GM19023 (cell line): ENCODE data around the gene GHR.

Experiments used
- ATAC-seq: cut with Tn5 transposase; IDR thresholded peaks from one replicate; pipeline ENCODE4 v1.9.1; 2021; ENCODE audit warnings: mild to moderate bottlenecking, moderate library complexity; ENCODE audit not compliant: unreplicated experiment

GHR gene

DNA sequence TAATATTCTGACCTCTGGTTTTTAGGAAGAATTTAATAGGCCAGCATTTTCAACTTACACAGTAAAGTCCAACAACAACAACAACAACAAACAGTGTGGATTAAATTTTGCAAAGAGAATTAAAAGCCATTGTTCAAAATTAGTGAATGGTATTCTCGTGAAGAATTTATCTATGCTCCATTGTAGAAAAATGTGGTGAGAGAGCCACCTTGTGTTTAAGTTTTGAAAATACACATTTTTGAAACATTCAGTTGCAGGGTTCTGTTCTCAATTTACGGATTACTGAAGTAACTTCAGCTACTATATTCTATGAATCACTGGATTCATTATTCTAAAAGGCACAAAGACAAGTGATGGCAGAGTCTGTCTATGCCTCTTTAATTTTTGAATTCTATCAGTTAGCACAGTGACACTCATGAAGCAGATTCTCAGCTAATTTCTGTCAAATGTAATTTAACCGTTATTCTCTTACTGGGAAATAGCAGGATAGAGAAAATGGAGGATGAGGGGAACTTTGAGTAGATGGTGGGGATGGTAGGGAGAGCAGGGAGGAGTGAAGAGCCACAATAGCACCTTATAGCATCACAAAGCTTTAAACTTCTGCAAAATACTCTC, 344.4 kb downstream of the GHR start:
- no peak for ATAC-seq

DNA sequence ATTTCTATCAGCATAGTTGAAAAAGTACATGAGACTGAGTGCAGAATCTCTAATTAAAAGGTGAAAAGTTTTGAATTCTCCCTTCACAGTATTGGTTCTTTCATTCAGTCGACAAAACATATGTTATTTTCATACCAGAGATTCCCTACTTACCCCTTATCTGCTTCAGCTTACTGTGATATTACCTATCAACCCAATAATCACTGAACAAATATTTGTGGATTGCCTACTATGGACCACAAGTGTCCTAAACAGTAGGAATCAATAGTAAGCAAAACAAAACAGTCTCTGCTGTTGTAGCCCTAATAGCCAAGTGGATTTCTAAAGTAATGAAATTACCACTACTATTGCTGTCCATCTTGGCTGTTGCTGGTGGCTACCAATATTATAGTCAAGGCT, 344.9 kb downstream of the GHR start:
- ATAC-seq: no peak

DNA sequence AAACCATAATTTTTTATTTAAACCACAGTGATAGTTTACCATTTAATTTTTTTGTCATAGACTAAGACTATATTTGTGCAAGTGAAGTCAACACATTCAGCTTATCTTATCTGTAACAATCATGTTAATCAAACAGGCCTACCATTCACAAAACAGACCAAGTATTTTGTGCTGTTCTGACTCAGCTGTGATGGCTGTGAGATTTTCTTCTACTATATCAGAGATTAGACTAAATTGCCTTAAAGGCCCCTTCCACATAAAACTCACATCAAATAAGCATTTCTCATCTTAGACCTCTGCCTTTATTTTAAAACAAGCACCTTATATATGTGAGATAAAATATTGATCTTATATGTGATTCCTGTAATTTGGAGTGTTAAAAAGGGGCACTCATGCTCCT, 346.8 kb downstream of the GHR start:
- no peak for ATAC-seq
